Vagina (tissue), 2 donors: ENCODE measurements around the gene IL22RA1. TPM values are rescaled to one million over a fixed set of nuclear protein-coding genes. Genes with fewer than 3 reads are reported as not detected.

Experiments
- DNase-seq, 2 donors: peaks; one replicate each; pipeline ENCODE4 v3.0.0-alpha.2; 2017; ENCODE audit errors: extremely low spot score in 2 of 2
- H3K27ac ChIP-seq: fragments of 200-600 bp; sonication (generic); one replicate; pipeline ENCODE4 v1.5.1; 2019
- H3K27me3 ChIP-seq: fragments of 200-600 bp; sonication (generic); one replicate; pipeline ENCODE4 v1.5.1; 2019
- H3K36me3 ChIP-seq, 2 donors: fragments of 200-600 bp; sonication (generic); one replicate each; pipeline ENCODE4 v1.5.1; 2017 to 2019
- H3K4me1 ChIP-seq: fragments of 200-600 bp; sonication (generic); one replicate; pipeline ENCODE4 v1.5.1; 2019
- H3K4me3 ChIP-seq, 2 donors: fragments of 200-600 bp; sonication (generic); 1 replicate in 1 of 2; 2 replicates in 1 of 2; pipeline ENCODE4 v1.5.1; 2016 to 2019
- H3K9me3 ChIP-seq: fragments of 200-600 bp; sonication (generic); one replicate; pipeline ENCODE4 v1.5.1; 2019
- POLR2A ChIP-seq, 2 donors: fragments of 450-650 bp; IDR thresholded peaks; one replicate each; pipeline ENCODE4 v1.6.1; 2017; ENCODE audit warnings: antibody characterized with exemption in 2 of 2, mild to moderate bottlenecking in 2 of 2, moderate library complexity in 2 of 2
- POLR2AphosphoS5 ChIP-seq, 2 donors: sonication (generic); formaldehyde crosslinking; IDR thresholded peaks; one replicate each; pipeline ENCODE4 v1.9.0; 2017; ENCODE audit warnings: antibody characterized with exemption in 2 of 2, mild to moderate bottlenecking in 2 of 2, low read depth in 1 of 2; ENCODE audit not compliant: insufficient read depth in 1 of 2
- intact Hi-C: fragments of 100-400 bp; cut with DNase I; formaldehyde crosslinking; loops from one replicate; pipeline ENCODE4 v1.15.1; 2023
- total RNA-seq: library from RNA; depleted of rRNA; stranded (reverse); fragments of >200 nt; gene quantifications from one replicate; pipeline ENCODE4 v1.2.3, GENCODE V29; 2016
- TF ChIP-seq, protein P1 (sequence below), 3 experiments: fragments of 450-650 bp in 2 of 3; fragments of 200-600 bp in 1 of 3; sonication (generic) in 1 of 3; IDR thresholded peaks; one replicate each; pipeline ENCODE4 v1.5.1; 2017 to 2019; ENCODE audit warnings: antibody characterized with exemption in 3 of 3, mild to moderate bottlenecking in 2 of 3, moderate library complexity in 2 of 3

The IL22RA1 gene
- total RNA-seq, 1 donor from 2014 or later = 4.2 TPM

DNA sequence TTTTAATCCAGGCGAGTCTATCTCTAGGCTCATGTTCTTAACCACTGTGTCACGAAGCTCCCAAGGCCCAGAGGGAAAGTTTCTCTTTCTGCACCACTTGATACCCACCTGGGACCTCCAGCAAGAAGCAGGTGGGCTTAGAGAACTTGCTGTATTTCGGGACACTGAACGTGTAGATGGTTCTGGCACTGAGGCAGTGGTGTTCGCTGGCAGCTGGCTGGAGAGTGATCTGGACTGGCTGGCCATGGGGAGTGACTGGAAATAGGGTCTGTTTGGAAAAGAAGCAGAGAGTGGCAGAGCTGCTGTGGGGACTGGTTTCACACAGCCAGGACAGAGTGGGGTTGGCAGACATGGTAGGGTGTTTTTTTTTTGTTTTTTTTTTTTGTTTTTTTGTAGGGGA is 16.4 kb upstream of the IL22RA1 start:
- H3K36me3 ChIP-seq = no peaks in the 10 kb centered on the region
- H3K27ac ChIP-seq = no peak overlapping the region
- no peaks in the 10 kb centered on the region for H3K9me3 ChIP-seq
- intact Hi-C loops = no loop called here
- TF ChIP-seq POLR2A (IDR thresholded peaks at IDR 0.05) = no peak
- no peak for TF ChIP-seq POLR2AphosphoS5 (IDR thresholded peaks at IDR 0.05; ENCODE audit: insufficient read depth in 1 of 2, low read depth in 1 of 2)
- TF ChIP-seq, protein P1, sequence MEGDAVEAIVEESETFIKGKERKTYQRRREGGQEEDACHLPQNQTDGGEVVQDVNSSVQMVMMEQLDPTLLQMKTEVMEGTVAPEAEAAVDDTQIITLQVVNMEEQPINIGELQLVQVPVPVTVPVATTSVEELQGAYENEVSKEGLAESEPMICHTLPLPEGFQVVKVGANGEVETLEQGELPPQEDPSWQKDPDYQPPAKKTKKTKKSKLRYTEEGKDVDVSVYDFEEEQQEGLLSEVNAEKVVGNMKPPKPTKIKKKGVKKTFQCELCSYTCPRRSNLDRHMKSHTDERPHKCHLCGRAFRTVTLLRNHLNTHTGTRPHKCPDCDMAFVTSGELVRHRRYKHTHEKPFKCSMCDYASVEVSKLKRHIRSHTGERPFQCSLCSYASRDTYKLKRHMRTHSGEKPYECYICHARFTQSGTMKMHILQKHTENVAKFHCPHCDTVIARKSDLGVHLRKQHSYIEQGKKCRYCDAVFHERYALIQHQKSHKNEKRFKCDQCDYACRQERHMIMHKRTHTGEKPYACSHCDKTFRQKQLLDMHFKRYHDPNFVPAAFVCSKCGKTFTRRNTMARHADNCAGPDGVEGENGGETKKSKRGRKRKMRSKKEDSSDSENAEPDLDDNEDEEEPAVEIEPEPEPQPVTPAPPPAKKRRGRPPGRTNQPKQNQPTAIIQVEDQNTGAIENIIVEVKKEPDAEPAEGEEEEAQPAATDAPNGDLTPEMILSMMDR (IDR thresholded peaks at IDR 0.05) = no peak
- DNase-seq = no peak
- no peaks in the 10 kb centered on the region for H3K4me1 ChIP-seq
- no peak overlapping the region for H3K4me3 ChIP-seq
- no peaks in the 10 kb centered on the region for H3K27me3 ChIP-seq

DNA sequence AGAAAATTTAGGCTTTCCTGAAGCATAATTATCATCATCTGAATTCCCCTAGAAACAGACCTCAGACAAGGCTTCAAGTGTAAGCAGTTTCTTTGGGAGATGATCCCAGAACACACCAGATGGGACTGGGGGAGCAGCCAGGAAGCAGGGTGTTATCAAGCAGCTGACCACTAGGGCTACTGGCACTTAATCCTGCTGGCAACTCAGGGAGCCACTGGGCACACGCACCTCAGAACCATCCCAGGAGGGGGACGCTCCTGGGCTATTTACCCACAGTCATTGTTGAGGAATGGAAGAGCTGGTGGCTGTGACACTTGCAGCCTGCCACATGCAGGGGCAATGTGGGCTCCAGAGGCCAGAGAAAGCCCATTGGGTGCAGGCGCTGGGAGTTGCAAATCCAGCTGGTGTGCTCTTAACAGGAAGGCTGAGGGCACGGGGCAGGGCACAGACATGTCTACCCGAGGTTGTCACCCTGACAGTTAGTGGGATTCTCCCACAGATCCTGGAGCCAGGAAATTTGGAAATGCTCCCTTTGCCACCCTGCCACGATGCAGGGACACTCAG is 15.1 kb upstream of the IL22RA1 start:
- TF ChIP-seq, protein P1 (IDR thresholded peaks at IDR 0.05) = no peak
- no peak for TF ChIP-seq POLR2A (IDR thresholded peaks at IDR 0.05)
- no peak for TF ChIP-seq POLR2AphosphoS5 (IDR thresholded peaks at IDR 0.05; ENCODE audit: insufficient read depth in 1 of 2, low read depth in 1 of 2)
- no peaks in the 10 kb centered on the region for H3K4me1 ChIP-seq
- H3K9me3 ChIP-seq = no peaks in the 10 kb centered on the region
- no peak overlapping the region for H3K27ac ChIP-seq
- no peaks in the 10 kb centered on the region for H3K36me3 ChIP-seq
- no peak overlapping the region for H3K4me3 ChIP-seq
- intact Hi-C loops = no loop called here
- DNase-seq = no peak
- H3K27me3 ChIP-seq = no peaks in the 10 kb centered on the region

DNA sequence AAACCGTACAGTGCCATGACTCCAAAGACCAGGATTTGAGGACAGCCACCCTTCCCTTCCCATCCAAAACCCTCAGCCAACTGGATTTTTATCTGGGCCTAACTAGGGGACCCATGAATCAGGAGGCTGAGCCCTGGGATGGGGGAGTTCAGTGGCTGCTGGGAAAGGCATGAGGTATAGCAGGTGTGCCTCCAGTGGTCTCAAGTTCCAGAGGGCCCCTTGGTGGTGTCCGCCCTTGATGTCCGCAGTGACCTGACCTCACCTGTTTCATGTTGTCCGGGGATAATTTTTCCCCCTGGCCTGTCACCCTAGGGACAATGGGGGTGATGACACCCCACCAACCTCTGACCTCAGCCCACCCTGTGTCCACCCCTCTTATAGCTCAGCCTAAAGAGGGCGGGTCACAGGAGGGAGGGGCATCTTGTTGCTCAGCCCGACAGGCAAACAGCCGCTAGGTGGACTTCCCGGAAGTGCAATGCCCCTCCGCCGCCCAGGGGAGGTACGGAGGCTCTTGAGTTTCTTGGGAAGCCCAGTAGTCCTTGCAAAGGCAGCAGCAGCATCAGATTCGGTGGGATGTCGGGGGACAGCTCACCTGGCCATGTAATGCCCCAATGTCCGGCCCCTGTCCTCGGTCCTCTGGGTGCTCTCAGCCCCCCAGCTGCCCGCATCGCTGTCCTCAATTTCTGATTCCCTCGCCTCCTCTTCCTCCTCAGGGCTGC is 13.8 kb upstream of the IL22RA1 start:
- TF ChIP-seq POLR2A (IDR thresholded peaks at IDR 0.05) = no peak
- Histone ChIP-seq H3K27me3 (no peaks in the 10 kb centered on the region), H3K9me3 (no peaks in the 10 kb centered on the region), H3K4me3 (no peak overlapping the region), H3K36me3 (no peaks in the 10 kb centered on the region), H3K4me1 (no peaks in the 10 kb centered on the region), H3K27ac (no peak overlapping the region)
- intact Hi-C loops = no loop called here
- DNase-seq = no peak

- H3K27ac ChIP-seq = no peak overlapping the region
- H3K36me3 ChIP-seq = no peaks in the 10 kb centered on the region
- no peaks in the 10 kb centered on the region for H3K9me3 ChIP-seq
- no peak for DNase-seq
- TF ChIP-seq POLR2AphosphoS5 (IDR thresholded peaks at IDR 0.05; ENCODE audit: insufficient read depth in 1 of 2, low read depth in 1 of 2) (no peak), POLR2A (IDR thresholded peaks at IDR 0.05) (no peak)
- TF ChIP-seq, protein P1 (IDR thresholded peaks at IDR 0.05) = no peak
- peaks cover 7% of the 10 kb centered on the region for H3K4me1 ChIP-seq
- H3K27me3 ChIP-seq = no peaks in the 10 kb centered on the region
- intact Hi-C loops = no loop called here
- no peak overlapping the region for H3K4me3 ChIP-seq
Measured at GRCh38 chr1:24155011-24155782, 12.3 kb upstream of the IL22RA1 start.

DNA sequence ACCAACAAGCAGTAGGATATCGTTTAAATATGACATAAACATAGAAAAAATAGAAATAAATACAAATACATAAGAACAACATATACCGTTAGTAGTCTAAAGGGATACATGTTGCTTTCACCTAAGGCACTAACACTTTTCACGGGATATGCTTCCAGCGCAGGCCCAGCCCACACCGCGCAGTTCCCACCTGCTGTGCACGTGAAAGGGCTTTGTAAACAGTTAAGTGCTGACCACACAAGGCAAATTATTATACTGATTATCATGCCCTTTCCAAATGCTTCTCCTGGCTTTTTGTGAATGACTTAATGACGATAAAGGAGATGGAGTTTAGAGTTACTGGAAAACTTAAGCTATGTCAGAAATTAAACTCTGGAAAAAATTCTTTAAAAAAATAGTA is 11.3 kb upstream of the IL22RA1 start:
- Histone ChIP-seq H3K4me3 (no peak overlapping the region), H3K27ac (no peak overlapping the region), H3K27me3 (no peaks in the 10 kb centered on the region), H3K36me3 (no peaks in the 10 kb centered on the region), H3K9me3 (no peaks in the 10 kb centered on the region), H3K4me1 (peaks cover 15% of the 10 kb centered on the region)
- intact Hi-C loops = no loop called here
- DNase-seq = no peak
- TF ChIP-seq, protein P1 (IDR thresholded peaks at IDR 0.05) = no peak
- TF ChIP-seq POLR2AphosphoS5 (IDR thresholded peaks at IDR 0.05; ENCODE audit: insufficient read depth in 1 of 2, low read depth in 1 of 2) (no peak), POLR2A (IDR thresholded peaks at IDR 0.05) (no peak)
